Embryonic facial prominence (tissue), 1 donor: ENCODE measurements around the gene SAG.

ENCODE experiments used
- DNase-seq: peaks from one replicate; pipeline ENCODE4 v3.0.0-alpha.2; 2016; ENCODE audit errors: extremely low spot score

The SAG gene

GRCh38 chr2:233288663-233289062 is 19.0 kb upstream of the SAG start:
- no peak for DNase-seq

GRCh38 chr2:233289648-233290047 is 18.0 kb upstream of the SAG start:
- DNase-seq: no peak

GRCh38 chr2:233290051-233290845 is 17.4 kb upstream of the SAG start:
- DNase-seq: no peak

- no peak for DNase-seq
Measured at GRCh38 chr2:233295891-233296290, 11.7 kb upstream of the SAG start.

GRCh38 chr2:233297076-233297475 is 10.5 kb upstream of the SAG start:
- DNase-seq: no peak

- no peak for DNase-seq
Measured at GRCh38 chr2:233300401-233300800, 7.2 kb upstream of the SAG start.

GRCh38 chr2:233301248-233301647 is 6.4 kb upstream of the SAG start:
- no peak for DNase-seq

- DNase-seq: no peak
Measured at GRCh38 chr2:233301811-233302210, 5.8 kb upstream of the SAG start.

- no peak for DNase-seq
Measured at GRCh38 chr2:233303252-233303651, 4.4 kb upstream of the SAG start.

GRCh38 chr2:233311241-233311926 is 3.8 kb downstream of the SAG start:
- DNase-seq: no peak

- DNase-seq: no peak
Measured at GRCh38 chr2:233312874-233313273, 5.3 kb downstream of the SAG start.

GRCh38 chr2:233314180-233314925 is 6.7 kb downstream of the SAG start:
- DNase-seq: no peak

GRCh38 chr2:233317196-233317943 is 9.8 kb downstream of the SAG start:
- no peak for DNase-seq

GRCh38 chr2:233319256-233319655 is 11.6 kb downstream of the SAG start:
- no peak for DNase-seq

GRCh38 chr2:233320470-233320869 is 12.9 kb downstream of the SAG start:
- no peak for DNase-seq

GRCh38 chr2:233321166-233321565 is 13.6 kb downstream of the SAG start:
- no peak for DNase-seq

- no peak for DNase-seq
Measured at GRCh38 chr2:233323851-233324250, 16.2 kb downstream of the SAG start.

GRCh38 chr2:233325256-233325655 is 17.6 kb downstream of the SAG start:
- no peak for DNase-seq

- DNase-seq: no peak
Measured at GRCh38 chr2:233325814-233326213, 18.2 kb downstream of the SAG start.

- DNase-seq: no peak
Measured at GRCh38 chr2:233326500-233326899, 18.9 kb downstream of the SAG start.

- DNase-seq: no peak
Measured at GRCh38 chr2:233328922-233329321, 21.3 kb downstream of the SAG start.
